Kidney epithelial cell (primary cell): ENCODE results near the gene CRYL1. TPM values are rescaled to one million over a fixed set of nuclear protein-coding genes. Genes with fewer than 3 reads are reported as not detected.

Source experiments
- DNase-seq: peaks from one replicate; pipeline ENCODE4 v3.0.0-alpha.2; 2010; ENCODE audit warnings: low read depth
- H3K27me3 ChIP-seq: 2 replicates; pipeline ENCODE4 v1.6.0; 2011; ENCODE audit warnings: low read length; ENCODE audit not compliant: control insufficient read depth, insufficient read depth
- H3K36me3 ChIP-seq: 2 replicates; pipeline ENCODE4 v1.5.1; 2011; ENCODE audit warnings: low read length; ENCODE audit not compliant: control insufficient read depth, insufficient read depth
- H3K4me3 ChIP-seq: 2 replicates; pipeline ENCODE4 v1.5.1; 2011; ENCODE audit warnings: low read depth, mild to moderate bottlenecking, control low read depth, low read length
- total RNA-seq: library from RNA; depleted of rRNA; stranded (reverse); fragments of >200 nt; gene quantifications from 2 replicates; pipeline ENCODE4 v1.2.3, GENCODE V29; 2015
- TF ChIP-seq, protein P1 (sequence below): IDR thresholded peaks from 2 replicates; pipeline ENCODE4 v1.5.1; 2011; ENCODE audit warnings: mild to moderate bottlenecking, moderate library complexity, low read length, control low read depth, inconsistent platforms; ENCODE audit not compliant: insufficient read depth, poor library complexity, severe bottlenecking

The CRYL1 gene
- total RNA-seq, 1 donor from 2014 or later: 36.4 TPM

DNA sequence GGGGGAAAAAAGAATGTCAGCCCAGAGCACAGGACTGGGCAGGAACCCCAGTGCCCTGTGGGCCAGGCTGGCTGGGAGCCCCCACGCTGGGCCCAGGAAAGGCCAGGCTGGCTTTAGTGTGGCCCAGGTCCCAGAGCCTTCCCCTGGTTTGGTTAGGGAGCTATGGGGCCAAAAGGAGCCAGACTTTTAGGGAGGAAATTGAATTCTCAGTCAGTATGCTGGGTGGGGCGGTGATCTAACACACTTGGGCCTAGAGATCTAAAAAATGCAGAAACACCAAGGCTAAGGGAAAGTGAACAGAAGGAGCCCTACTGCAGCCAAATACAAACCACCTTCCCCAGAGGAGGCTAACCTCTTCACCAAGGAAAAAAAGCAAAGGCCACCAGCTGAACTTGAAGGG lies 137.5 kb downstream of the CRYL1 start:
- TF ChIP-seq, protein P1, sequence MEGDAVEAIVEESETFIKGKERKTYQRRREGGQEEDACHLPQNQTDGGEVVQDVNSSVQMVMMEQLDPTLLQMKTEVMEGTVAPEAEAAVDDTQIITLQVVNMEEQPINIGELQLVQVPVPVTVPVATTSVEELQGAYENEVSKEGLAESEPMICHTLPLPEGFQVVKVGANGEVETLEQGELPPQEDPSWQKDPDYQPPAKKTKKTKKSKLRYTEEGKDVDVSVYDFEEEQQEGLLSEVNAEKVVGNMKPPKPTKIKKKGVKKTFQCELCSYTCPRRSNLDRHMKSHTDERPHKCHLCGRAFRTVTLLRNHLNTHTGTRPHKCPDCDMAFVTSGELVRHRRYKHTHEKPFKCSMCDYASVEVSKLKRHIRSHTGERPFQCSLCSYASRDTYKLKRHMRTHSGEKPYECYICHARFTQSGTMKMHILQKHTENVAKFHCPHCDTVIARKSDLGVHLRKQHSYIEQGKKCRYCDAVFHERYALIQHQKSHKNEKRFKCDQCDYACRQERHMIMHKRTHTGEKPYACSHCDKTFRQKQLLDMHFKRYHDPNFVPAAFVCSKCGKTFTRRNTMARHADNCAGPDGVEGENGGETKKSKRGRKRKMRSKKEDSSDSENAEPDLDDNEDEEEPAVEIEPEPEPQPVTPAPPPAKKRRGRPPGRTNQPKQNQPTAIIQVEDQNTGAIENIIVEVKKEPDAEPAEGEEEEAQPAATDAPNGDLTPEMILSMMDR: no peak
- no peak for DNase-seq
- H3K36me3 ChIP-seq: no peaks in the 10 kb centered on the region
- H3K4me3 ChIP-seq: no peak overlapping the region
- no peaks in the 10 kb centered on the region for H3K27me3 ChIP-seq

DNA sequence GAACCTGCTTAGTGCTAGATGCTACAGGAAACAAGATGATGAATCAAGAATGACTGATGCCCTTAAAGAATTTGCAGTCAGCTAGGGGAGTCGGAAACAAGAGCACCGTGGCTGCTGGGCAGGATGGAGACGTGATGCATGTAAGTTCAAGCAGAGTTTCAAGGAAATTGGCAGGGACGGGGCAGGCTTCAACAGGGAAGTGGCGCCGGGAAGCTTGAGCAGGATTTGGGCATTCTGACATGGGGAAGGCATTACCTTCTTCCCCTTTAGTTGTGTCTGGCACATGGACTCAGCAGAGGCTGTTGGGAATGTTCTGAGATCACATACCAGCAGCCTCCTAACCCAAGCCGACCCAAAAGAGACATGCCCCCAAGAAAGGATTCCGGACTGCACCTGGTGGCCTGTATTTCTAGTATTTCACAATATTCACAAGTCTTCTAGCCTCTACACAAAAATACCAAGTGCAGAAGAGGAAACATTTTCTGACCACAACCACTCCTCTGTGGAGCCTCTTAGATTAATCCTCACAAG lies 138.2 kb downstream of the CRYL1 start:
- TF ChIP-seq, protein P1: no peak
- no peaks in the 10 kb centered on the region for H3K27me3 ChIP-seq
- H3K36me3 ChIP-seq: no peaks in the 10 kb centered on the region
- no peak overlapping the region for H3K4me3 ChIP-seq
- DNase-seq: no peak

DNA sequence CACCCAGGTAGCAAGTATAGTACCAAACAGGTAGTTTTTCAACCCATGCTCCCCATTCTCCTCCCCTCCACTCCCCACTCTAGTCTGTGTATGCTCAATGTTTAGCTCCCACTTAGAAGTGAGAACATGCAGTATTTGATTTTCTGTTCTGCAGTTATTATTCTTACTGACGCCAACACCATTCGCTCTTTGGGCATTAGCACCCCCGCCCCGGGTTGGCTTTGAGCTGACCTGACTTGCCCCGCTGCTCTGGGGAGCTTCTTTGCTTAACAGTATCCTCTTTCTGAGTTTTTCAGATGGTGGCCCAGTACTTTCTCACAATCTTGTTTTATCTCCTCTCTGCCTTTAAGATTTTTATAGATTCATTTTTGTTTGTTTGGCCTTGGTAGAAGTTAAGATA lies 138.7 kb downstream of the CRYL1 start:
- no peak for DNase-seq
- TF ChIP-seq, protein P1: no peak
- no peaks in the 10 kb centered on the region for H3K36me3 ChIP-seq
- no peaks in the 10 kb centered on the region for H3K27me3 ChIP-seq
- no peak overlapping the region for H3K4me3 ChIP-seq

DNA sequence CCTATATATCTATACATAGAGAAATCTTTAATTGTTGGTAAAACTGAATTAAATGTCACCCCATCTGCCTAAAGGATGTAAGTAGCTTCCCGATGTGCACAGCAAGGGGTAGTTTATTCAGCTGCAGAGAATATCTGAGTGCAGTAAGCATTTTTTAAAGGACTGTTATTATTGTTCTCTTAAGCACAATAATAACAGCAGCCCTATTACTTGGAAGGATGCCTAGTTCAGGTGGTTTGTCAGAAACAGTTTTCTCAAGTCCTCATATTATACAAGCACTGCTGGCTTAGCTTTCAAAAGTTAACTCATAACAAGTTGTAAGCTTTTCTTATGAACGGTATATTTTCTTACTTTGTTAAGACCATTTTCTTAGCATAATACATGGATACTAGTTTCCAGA lies 142.6 kb downstream of the CRYL1 start:
- H3K36me3 ChIP-seq: no peaks in the 10 kb centered on the region
- H3K27me3 ChIP-seq: no peaks in the 10 kb centered on the region
- TF ChIP-seq, protein P1: no peak
- no peak overlapping the region for H3K4me3 ChIP-seq
- DNase-seq: no peak

DNA sequence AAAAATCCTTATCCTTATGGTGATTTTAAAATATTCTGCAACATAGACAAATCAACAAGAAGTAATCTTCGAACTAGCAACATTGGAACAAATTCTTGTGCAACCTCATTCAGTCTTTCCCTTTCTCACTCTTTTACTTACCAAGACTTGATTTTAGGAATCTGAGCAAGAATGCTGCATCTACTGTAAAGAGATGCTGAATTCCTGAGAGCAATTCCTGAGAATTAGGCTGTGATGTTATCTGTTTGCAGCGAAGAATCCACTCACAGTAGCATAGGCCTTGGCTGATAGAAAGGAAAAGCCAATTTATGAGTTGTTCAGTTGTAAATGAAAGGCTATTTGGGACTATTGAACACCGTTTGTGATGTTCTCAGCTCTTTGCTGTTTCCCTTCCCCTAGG lies 144.3 kb downstream of the CRYL1 start:
- DNase-seq: no peak
- Histone ChIP-seq H3K27me3 (no peaks in the 10 kb centered on the region), H3K4me3 (no peak overlapping the region), H3K36me3 (no peaks in the 10 kb centered on the region)
- TF ChIP-seq, protein P1: no peak

DNA sequence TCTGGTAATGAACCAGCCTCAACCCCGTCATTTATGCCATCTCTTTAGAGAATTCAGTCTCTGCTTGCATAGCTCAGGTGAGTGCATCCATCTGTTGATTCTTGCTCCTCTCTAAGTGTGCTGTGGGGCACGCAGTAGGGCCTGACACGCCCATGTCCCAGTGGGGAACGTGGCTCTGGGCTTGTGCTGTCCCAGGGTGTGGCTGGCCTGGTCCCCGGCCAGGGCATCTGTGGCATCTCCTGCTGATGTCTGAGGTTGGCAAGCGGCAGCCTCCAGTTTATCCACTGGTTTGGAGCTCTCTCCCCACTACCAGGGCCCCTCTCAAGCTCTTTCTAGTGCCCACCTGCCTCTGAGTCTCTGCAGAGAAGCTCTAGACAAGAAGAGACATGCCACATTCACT lies 146.9 kb downstream of the CRYL1 start:
- Histone ChIP-seq H3K36me3 (no peaks in the 10 kb centered on the region), H3K4me3 (no peak overlapping the region), H3K27me3 (no peaks in the 10 kb centered on the region)
- no peak for DNase-seq
- TF ChIP-seq, protein P1: no peak
